A673 (cell line): Measurements from ENCODE around the gene ABCC11.

Experiments used
- CTCF ChIP-seq: fragments of 300-800, 200-600 bp; sonication (generic); conservative IDR thresholded peaks from 2 replicates; pipeline ENCODE4 v1.5.1; 2017; ENCODE audit warnings: low read depth, mild to moderate bottlenecking, antibody characterized with exemption, low read length, moderate library complexity, mixed read lengths
- EZH2 ChIP-seq: fragments of 200-600 bp; sonication (generic); IDR thresholded peaks from 2 replicates; pipeline ENCODE4 v1.6.1; 2017; ENCODE audit warnings: borderline replicate concordance, low read depth, mild to moderate bottlenecking, mixed read lengths, antibody characterized with exemption, low read length; ENCODE audit not compliant: poor library complexity, severe bottlenecking

DNA sequence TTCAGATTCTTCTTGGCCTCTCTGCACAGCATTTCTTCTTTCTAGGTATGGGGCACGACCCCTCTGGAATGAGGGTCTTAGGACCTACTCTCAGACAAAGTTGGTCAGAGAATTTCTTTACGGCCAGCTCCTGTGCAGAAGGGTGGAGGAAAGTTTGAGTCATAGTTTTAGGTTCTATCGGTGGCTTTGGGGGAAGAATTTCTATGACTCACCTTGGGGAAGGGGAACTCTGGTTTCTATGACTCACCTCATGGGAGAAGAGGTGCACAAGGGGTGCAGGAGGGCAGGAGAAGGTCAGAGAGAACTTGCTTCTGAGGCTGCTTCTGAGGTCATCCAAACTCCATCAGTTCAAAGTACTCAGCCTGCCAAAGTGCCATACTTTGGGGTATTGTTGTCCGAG, 89.0 kb downstream of the ABCC11 start:
- TF ChIP-seq CTCF (no peak), EZH2 (no peak)
